Sciatic nerve (tissue), 2 donors: ENCODE results near the gene PLXNA4. TPM values are rescaled to one million over a fixed set of nuclear protein-coding genes. Genes with fewer than 3 reads are reported as not detected.
A peak's percentile ranks its signal among the peaks of the same experiment; 100 is the strongest.
"Not testable (repeated sequence)": the region's sequence is repeated elsewhere in the genome, so short reads cannot be mapped to it uniquely, and the experiment has no call there.

ENCODE experiments used
- ATAC-seq: fragments of 200-7000 bp; cut with Tn5 transposase; one replicate; pipeline ENCODE4 v1.9.1; 2020; ENCODE audit warnings: mild to moderate bottlenecking, moderate library complexity
- DNase-seq: peaks from one replicate; pipeline ENCODE4 v3.0.0-alpha.2; 2020; ENCODE audit warnings: low spot score
- intact Hi-C: fragments of 100-400 bp; cut with DNase I; formaldehyde crosslinking; loops from one replicate; pipeline ENCODE4 v1.14.2; 2022
- total RNA-seq: library from RNA; stranded (reverse); fragmentation: NEBNext Ultra II Directional; extraction: Animal tissue kit (Norgen Biotek cat#: 25700); gene quantifications from one replicate; pipeline ENCODE4 v1.2.1, GENCODE V29; 2021
- donor health status: DM: no; HTN: no; CAD: no.
- donor health status: DM: no; HTN: no; CAD: no.

Gene PLXNA4
- 9.0 TPM for total RNA-seq

GRCh38 chr7:132575982-132576720 is at the start of gene PLXNA4:
PLXNA4 (minus strand) TSS chr7:132576470; CDS start chr7:132508693, 67,777 bp downstream.
- DNase-seq (no peak), ATAC-seq (peak; percentile 17)
- intact Hi-C loops = no loop called here

- DNase-seq = no peak
- ATAC-seq = no peak
- intact Hi-C loops = no loop called here
Observed at GRCh38 chr7:132625651-132626050, 49.4 kb upstream of the PLXNA4 start.

DNA sequence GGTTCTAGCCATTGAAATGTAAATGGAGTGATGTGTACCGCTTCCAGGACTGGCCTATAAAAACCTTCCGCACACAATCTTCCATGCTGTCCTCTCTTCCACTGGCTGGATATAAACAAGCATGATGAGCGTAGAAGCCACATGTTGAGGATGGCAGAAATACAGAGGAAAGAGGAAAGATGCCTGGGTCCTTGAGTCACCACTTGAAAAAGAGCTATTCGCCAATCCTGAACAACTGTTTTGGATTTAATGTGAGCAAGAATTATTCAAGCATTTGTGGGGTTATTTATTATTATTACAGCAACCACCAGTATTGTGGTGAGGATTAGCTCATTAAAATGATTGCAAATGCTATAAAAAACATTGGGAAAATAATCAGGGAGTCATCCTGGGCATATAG is 45.8 kb upstream of the PLXNA4 start:
- no peak for DNase-seq
- ATAC-seq = no peak

GRCh38 chr7:132619967-132620366 is 43.7 kb upstream of the PLXNA4 start:
- ATAC-seq = no peak

More for the DNA sequence above, 45.8 kb upstream of the PLXNA4 start:
- intact Hi-C loops = no loop called here

GRCh38 chr7:132618956-132619305 is 42.7 kb upstream of the PLXNA4 start:
- ATAC-seq (no peak), DNase-seq (no peak)
- intact Hi-C loops = no loop called here

More at GRCh38 chr7:132619967-132620366, 43.7 kb upstream of the PLXNA4 start:
- no peak for DNase-seq
- intact Hi-C loops = no loop called here

DNA sequence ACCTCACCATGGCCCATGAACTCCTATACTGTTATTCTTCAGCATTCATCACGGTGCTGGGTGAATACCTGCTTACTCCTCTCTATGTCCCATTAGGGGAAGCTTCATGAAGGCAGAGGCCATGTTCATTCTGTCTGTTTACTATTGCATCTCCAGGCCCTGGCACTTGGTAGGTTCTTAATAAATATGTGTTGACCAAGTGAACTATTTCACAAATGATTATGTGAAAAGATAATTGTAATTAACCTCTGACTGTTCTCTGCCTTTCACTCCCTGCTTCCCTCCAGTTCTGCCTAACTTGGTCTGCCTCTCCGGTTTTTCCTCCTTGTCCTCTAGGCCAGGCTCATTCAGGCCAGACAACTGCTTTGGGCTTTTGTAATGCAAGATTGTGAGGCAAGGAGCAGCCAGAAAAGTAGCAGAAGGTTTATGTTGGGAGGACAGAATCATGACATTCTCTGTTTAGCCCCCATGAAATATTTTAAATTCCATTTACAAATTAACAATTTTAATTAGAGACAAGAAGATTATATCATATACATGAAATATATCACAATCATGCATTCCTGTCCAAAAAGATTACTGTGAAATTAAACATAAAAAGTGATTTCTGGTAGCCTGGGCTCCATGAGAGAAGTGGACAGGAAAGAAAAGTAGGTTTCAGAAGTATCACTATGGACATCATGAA is 42.1 kb upstream of the PLXNA4 start:
- ATAC-seq (no peak), DNase-seq (no peak)
- intact Hi-C loops = no loop called here

- intact Hi-C loops = no loop called here
- ATAC-seq = peak; percentile 77
- peak; percentile 63 for DNase-seq
Observed at GRCh38 chr7:132614428-132615318, 38.4 kb upstream of the PLXNA4 start.

DNA sequence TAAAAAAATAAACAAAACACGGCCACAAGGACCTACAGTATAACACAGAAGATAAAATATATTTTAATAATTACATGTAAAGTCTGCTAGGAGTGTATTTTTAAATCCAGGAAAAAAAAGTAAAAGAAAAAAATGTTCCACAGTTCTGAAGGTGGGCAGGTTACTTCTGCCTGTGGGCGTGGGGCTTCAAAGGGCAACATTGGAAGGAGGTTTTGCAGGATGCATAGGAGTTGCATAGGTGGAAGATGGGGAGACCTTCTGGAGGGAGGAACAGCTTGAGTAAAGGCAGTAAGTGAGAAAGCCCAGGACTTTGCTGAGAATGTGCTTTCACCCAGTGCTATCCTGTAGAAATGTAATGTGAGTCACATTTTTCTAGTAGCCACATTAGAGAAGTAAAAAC is 37.5 kb upstream of the PLXNA4 start:
- ATAC-seq (no peak), DNase-seq (no peak)
- intact Hi-C loops = no loop called here

- ATAC-seq = no peak
- intact Hi-C loops = no loop called here
- no peak for DNase-seq
Observed at GRCh38 chr7:132610995-132611394, 34.7 kb upstream of the PLXNA4 start.

DNA sequence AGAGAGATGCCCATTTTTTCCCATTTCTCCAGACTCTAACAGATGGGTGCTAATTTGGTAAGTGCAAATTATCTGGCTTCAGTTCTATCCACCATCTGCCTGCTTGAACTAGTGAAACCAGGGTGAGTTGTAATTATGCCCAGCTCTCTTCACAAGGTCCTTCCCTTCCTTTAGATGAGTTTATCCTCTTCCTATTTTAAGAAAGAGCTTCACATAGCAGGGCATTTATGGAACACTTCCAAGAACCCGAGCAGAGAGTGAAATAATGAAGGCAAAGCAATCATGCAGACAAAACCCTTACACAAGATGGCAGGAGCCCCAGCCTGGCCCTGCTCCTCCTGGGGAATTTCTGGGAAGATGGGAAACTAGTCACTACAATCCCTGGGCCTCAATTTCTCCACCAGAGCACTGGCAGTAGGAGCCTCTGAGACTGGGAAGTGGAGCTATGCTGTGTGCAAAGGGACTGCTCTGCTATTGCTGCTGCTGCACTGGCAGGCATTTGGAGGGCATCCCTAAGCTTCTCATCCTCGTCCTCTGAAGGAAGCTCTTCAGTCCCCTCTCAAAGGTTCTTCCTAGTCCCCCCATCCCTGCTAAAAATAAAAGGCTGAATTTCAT is 33.7 kb upstream of the PLXNA4 start:
- intact Hi-C loops = no loop called here
- ATAC-seq (no peak), DNase-seq (no peak)

GRCh38 chr7:132609222-132609621 is 33.0 kb upstream of the PLXNA4 start:
- DNase-seq (no peak), ATAC-seq (no peak)
- intact Hi-C loops = no loop called here

DNA sequence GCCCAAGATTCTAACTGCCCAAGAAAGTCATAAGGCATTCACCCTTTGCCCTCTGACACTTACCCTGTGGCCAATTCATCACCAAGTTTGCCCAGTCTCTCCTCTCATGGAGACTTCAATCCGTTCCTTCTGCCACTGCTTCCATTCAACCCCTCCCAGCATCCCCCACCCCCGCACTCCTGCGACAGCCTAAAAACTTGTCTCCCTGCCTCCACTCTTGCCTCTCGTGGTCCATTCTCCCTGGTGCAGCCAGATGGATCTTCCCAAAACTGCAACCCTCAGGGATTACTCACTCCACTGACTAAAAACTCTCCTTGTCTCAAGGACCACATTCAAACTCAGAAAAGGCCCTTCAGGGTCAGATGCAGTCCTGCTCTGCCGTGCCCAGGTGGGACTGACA is 32.3 kb upstream of the PLXNA4 start:
- DNase-seq (no peak), ATAC-seq (no peak)
- intact Hi-C loops = no loop called here

DNA sequence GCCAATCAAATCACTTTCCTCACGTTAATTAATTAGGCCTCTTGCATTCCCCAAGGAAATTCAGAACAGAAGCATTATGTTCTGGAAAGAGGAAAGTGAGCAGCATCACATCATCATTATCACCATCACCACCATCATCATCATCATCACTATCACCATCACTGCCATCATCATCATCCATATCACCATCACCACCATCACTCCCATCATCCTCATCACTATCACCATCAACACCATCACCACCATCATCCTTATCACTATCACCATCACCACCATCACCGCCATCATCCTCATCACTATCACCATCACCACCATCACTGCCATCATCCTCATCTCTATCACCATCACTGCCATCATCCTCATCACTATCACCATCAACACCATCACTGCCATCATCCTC is 31.4 kb upstream of the PLXNA4 start:
- intact Hi-C loops = no loop called here

GRCh38 chr7:132604121-132604520 is 27.9 kb upstream of the PLXNA4 start:
- ATAC-seq = no peak
- intact Hi-C loops = no loop called here

More for the DNA sequence above, 31.4 kb upstream of the PLXNA4 start:
- ATAC-seq (no peak), DNase-seq (no peak)

DNA sequence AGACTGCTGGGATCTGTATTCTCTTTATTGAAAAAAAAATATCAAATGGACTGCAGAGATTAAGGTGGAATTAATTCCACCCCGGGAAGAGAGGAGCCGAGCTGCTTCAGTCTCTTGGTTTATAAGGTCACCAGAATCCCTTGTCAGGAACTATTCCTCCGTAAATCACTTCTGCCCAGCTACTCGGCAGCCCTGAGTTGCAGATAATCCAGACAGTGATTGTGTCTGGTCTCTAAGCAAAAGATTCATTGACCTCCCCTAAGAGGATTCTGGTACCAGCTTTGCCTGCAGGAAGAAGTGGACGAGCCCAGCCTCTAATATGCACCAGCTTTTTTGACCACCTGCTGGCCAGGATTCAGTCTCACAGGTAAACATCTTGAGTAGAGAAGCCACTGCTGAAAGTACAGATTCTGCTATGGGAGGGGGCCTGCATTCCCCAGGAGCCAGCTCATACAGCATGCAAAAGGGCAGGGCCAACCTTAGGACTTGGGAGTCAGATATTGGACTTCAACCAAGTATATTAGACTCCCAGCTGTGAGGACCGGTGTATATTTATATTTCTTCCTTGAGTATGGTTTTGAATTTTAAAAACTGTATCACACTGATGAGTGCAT is 27.1 kb upstream of the PLXNA4 start:
- intact Hi-C loops = no loop called here
- DNase-seq (no peak), ATAC-seq (no peak)

More at GRCh38 chr7:132604121-132604520, 27.9 kb upstream of the PLXNA4 start:
- DNase-seq = no peak

DNA sequence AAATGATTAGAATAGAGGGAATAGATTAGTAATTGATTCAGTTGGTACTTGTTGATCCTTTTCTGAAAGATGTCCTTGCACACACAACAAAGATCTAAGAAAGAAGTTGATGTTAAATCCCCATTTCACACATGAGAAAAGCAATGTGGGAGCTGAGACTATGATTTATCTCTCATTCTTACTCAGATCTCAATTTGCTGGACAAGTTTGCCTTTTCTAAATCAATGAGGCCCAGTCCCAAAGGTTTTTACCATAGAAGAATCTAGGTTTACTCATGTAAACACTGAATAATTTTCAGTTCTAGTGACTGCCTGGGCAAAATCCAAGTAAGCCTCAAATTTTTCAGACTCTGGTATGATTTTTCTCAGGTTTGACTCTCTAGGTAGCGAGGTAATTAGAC is 25.5 kb upstream of the PLXNA4 start:
- no peak for ATAC-seq
- intact Hi-C loops = no loop called here
- DNase-seq = no peak

DNA sequence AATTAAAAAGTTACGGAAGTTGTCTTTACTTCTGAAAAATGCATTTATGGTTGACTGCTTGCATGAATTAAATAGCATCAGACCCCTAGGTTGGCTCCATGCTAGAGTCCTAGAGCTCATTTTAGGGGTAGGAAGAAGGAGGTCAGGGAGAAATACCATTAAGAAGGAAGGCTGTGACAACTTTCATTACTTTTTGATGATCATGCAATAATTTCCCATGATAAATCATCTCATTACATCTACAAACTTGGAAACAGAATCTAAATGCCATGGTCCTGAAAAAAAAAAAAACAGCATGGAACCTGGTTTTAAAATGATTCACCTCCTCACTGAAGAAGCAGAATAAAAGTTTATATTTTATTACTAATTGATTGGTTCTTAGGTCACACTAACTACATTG is 20.3 kb upstream of the PLXNA4 start:
- DNase-seq = no peak
- no peak for ATAC-seq
- intact Hi-C loops = no loop called here

- ATAC-seq, intact Hi-C loops, DNase-seq: not testable (repeated sequence)
Observed at GRCh38 chr7:132594741-132595140, 18.5 kb upstream of the PLXNA4 start.

- ATAC-seq (no peak), DNase-seq (no peak)
- intact Hi-C loops = no loop called here
Observed at GRCh38 chr7:132592936-132593335, 16.7 kb upstream of the PLXNA4 start.
